HEK293 (cell line): Measurements from ENCODE around the gene SDF2.
A peak's percentile ranks its signal among the peaks of the same experiment; 100 is the strongest.

Source experiments
- CTCF ChIA-PET: fragments of 350-600 bp; formaldehyde crosslinking; extraction: SDS; loops from one replicate; lab custom pipeline; 2021; ENCODE audit warnings: antibody characterized with exemption; lab: Yijun Ruan, JAX
- POLR2A ChIA-PET: fragments of 300-600 bp; formaldehyde crosslinking; extraction: SDS; loops from one replicate; lab custom pipeline; 2020; ENCODE audit warnings: antibody characterized with exemption, inconsistent platforms; lab: Yijun Ruan, JAX
- H3K27ac ChIP-seq: fragments of 200-500 bp; sonication (Bioruptor generic); 2 replicates; pipeline ENCODE4 v1.5.1; 2014; ENCODE audit warnings: low read depth, low read length, control low read depth, inconsistent platforms; ENCODE audit errors: extremely low read depth
- H3K36me3 ChIP-seq, 2 experiments: fragments of 200-500 bp in 1 of 2; sonication (Bioruptor generic) in 1 of 2; 1 replicate in 1 of 2; 2 replicates in 1 of 2; pipeline ENCODE4 v1.5.1; 2014 to 2017; ENCODE audit warnings: inconsistent platforms in 2 of 2, low read length in 2 of 2; ENCODE audit not compliant: control insufficient read depth in 2 of 2, insufficient read depth in 1 of 2
- H3K4me1 ChIP-seq: fragments of 200-500 bp; sonication (Bioruptor generic); 2 replicates; pipeline ENCODE4 v1.5.1; 2014; ENCODE audit warnings: mild to moderate bottlenecking, low read length, inconsistent platforms; ENCODE audit not compliant: control insufficient read depth, insufficient read depth
- H3K4me3 ChIP-seq: 2 replicates; pipeline ENCODE4 v1.5.1; 2011; ENCODE audit warnings: low read depth, mild to moderate bottlenecking, control low read depth, low read length, moderate library complexity
- H3K9me3 ChIP-seq: fragments of 200-500 bp; sonication (Bioruptor generic); 2 replicates; pipeline ENCODE4 v1.5.1; 2014; ENCODE audit warnings: low read depth, low read length, inconsistent platforms; ENCODE audit not compliant: control insufficient read depth, insufficient read depth
- GLIS1 ChIP-seq: fragments of 450-650 bp; formaldehyde crosslinking; IDR thresholded peaks from 2 replicates; pipeline ENCODE4 v1.5.1; 2016; ENCODE audit warnings: missing biosample characterization, missing genetic modification characterization
- KLF1 ChIP-seq: fragments of 450-650 bp; formaldehyde crosslinking; IDR thresholded peaks from 2 replicates; pipeline ENCODE4 v1.5.1; 2016; ENCODE audit warnings: missing biosample characterization, missing genetic modification characterization
- MZF1 ChIP-seq: fragments of 450-650 bp; formaldehyde crosslinking; IDR thresholded peaks from 2 replicates; pipeline ENCODE4 v1.5.1; 2017; ENCODE audit warnings: missing biosample characterization, missing genetic modification characterization, borderline replicate concordance
- PRDM1 ChIP-seq: fragments of 450-650 bp; formaldehyde crosslinking; IDR thresholded peaks from 2 replicates; pipeline ENCODE4; 2016; ENCODE audit warnings: missing biosample characterization, missing genetic modification characterization
- PRDM6 ChIP-seq: fragments of 450-650 bp; formaldehyde crosslinking; IDR thresholded peaks from 2 replicates; pipeline ENCODE4 v1.5.1; 2017; ENCODE audit warnings: missing biosample characterization, missing genetic modification characterization
- SCRT2 ChIP-seq: fragments of 450-650 bp; formaldehyde crosslinking; IDR thresholded peaks from 2 replicates; pipeline ENCODE4 v1.5.1; 2016; ENCODE audit warnings: missing biosample characterization, missing genetic modification characterization
- ZBTB1 ChIP-seq: fragments of 450-650 bp; formaldehyde crosslinking; IDR thresholded peaks from 2 replicates; pipeline ENCODE4 v1.5.1; 2016; ENCODE audit warnings: missing biosample characterization, missing genetic modification characterization
- ZFP37 ChIP-seq: fragments of 450-650 bp; formaldehyde crosslinking; IDR thresholded peaks from 2 replicates; pipeline ENCODE4 v1.5.1; 2016; ENCODE audit warnings: missing biosample characterization, missing genetic modification characterization
- ZFP69B ChIP-seq: fragments of 450-650 bp; formaldehyde crosslinking; IDR thresholded peaks from 2 replicates; pipeline ENCODE4 v1.5.1; 2016; ENCODE audit warnings: missing biosample characterization, missing genetic modification characterization
- ZNF114 ChIP-seq: fragments of 450-650 bp; formaldehyde crosslinking; IDR thresholded peaks from 2 replicates; pipeline ENCODE4 v1.5.0; 2017; ENCODE audit warnings: missing biosample characterization, missing genetic modification characterization
- ZNF146 ChIP-seq: fragments of 450-650 bp; formaldehyde crosslinking; IDR thresholded peaks from 2 replicates; pipeline ENCODE4 v1.5.1; 2016; ENCODE audit warnings: missing biosample characterization, missing genetic modification characterization
- ZNF157 ChIP-seq: fragments of 450-650 bp; formaldehyde crosslinking; IDR thresholded peaks from 2 replicates; pipeline ENCODE4 v1.5.1; 2016; ENCODE audit warnings: missing biosample characterization, missing genetic modification characterization
- ZNF335 ChIP-seq: fragments of 450-650 bp; formaldehyde crosslinking; conservative IDR thresholded peaks from 2 replicates; pipeline ENCODE4 v1.5.1; 2016; ENCODE audit warnings: missing biosample characterization, missing genetic modification characterization
- ZNF391 ChIP-seq: fragments of 450-650 bp; formaldehyde crosslinking; IDR thresholded peaks from 2 replicates; pipeline ENCODE4 v1.5.1; 2016; ENCODE audit warnings: low read depth, missing biosample characterization, missing genetic modification characterization, borderline replicate concordance
- ZNF416 ChIP-seq: fragments of 450-650 bp; formaldehyde crosslinking; IDR thresholded peaks from 2 replicates; pipeline ENCODE4 v1.5.1; 2016; ENCODE audit warnings: missing biosample characterization, missing genetic modification characterization
- ZNF530 ChIP-seq: fragments of 450-650 bp; formaldehyde crosslinking; IDR thresholded peaks from 2 replicates; pipeline ENCODE4 v1.5.1; 2016; ENCODE audit warnings: low read depth, missing biosample characterization, missing genetic modification characterization
- ZNF624 ChIP-seq: fragments of 450-650 bp; formaldehyde crosslinking; IDR thresholded peaks from 2 replicates; pipeline ENCODE4 v1.5.1; 2017; ENCODE audit warnings: missing biosample characterization, missing genetic modification characterization
- ZNF626 ChIP-seq: fragments of 450-650 bp; sonication (Bioruptor Pico); formaldehyde crosslinking; IDR thresholded peaks from 2 replicates; pipeline ENCODE4 v1.5.1; 2018; ENCODE audit warnings: missing biosample characterization, missing genetic modification characterization, inconsistent platforms
- ZNF664 ChIP-seq: fragments of 450-650 bp; formaldehyde crosslinking; IDR thresholded peaks from 2 replicates; pipeline ENCODE4 v1.5.1; 2016; ENCODE audit warnings: missing biosample characterization, missing genetic modification characterization
- ZNF677 ChIP-seq: fragments of 450-650 bp; IDR thresholded peaks from 2 replicates; pipeline ENCODE4 v1.5.0; 2018; ENCODE audit warnings: missing biosample characterization, mild to moderate bottlenecking, missing genetic modification characterization, moderate library complexity
- ZNF768 ChIP-seq: fragments of 450-650 bp; formaldehyde crosslinking; IDR thresholded peaks from 2 replicates; pipeline ENCODE4 v1.5.1; 2018; ENCODE audit warnings: missing biosample characterization, mild to moderate bottlenecking, missing genetic modification characterization
- ZNF791 ChIP-seq: fragments of 450-650 bp; formaldehyde crosslinking; IDR thresholded peaks from 2 replicates; pipeline ENCODE4 v1.5.1; 2016; ENCODE audit warnings: missing biosample characterization, missing genetic modification characterization
- TF ChIP-seq, protein P1 (sequence below): fragments of 450-650 bp; formaldehyde crosslinking; IDR thresholded peaks from 2 replicates; pipeline ENCODE4 v1.5.1; 2016; ENCODE audit warnings: missing biosample characterization, missing genetic modification characterization
- TF ChIP-seq, protein P2 (sequence below): fragments of 450-650 bp; formaldehyde crosslinking; IDR thresholded peaks from 2 replicates; pipeline ENCODE4 v1.5.1; 2017; ENCODE audit warnings: missing biosample characterization, missing genetic modification characterization
- TF ChIP-seq, protein P3 (sequence below): fragments of 450-650 bp; formaldehyde crosslinking; IDR thresholded peaks from 2 replicates; pipeline ENCODE4 v1.5.1; 2016; ENCODE audit warnings: missing biosample characterization, missing genetic modification characterization

Gene SDF2

DNA sequence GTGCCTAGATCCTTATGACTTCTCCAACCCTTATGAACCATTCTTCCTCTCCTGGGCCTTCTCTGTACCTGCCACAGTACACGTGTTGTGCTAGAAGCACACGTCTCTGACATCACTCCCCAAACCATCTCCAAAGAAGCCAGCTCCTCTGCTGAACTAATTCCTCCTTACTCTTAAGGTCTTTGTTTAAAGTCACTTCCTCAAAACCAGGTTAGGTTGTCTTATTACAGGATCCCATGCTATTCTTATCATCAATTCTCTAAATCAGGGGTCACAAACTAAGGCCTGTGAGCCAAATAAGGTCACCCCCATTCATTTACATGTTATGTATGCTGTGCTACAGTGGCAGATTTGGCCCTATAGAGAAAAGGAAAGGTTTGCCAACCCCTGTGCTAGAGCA lies 4.3 kb upstream of the SDF2 start:
- ChIA-PET CTCF (interaction anchor here (0.9 kb wide), 1 partner anchor 19 kb away, joined by 4 read pairs; no protein-coding TSS in a partner anchor), POLR2A (no interaction called here)

GRCh38 chr17:28663723-28664122 lies 2.0 kb upstream of the SDF2 start:
- H3K4me3 ChIP-seq, result no peak overlapping the region
- TF ChIP-seq, protein P1, sequence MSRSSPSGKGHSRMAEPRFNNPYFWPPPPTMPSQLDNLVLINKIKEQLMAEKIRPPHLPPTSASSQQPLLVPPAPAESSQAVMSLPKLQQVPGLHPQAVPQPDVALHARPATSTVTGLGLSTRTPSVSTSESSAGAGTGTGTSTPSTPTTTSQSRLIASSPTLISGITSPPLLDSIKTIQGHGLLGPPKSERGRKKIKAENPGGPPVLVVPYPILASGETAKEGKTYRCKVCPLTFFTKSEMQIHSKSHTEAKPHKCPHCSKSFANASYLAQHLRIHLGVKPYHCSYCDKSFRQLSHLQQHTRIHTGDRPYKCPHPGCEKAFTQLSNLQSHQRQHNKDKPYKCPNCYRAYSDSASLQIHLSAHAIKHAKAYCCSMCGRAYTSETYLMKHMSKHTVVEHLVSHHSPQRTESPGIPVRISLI (tag by site-specific recombination), result peak; percentile 89
- TF ChIP-seq ZNF664 (tag by site-specific recombination) (no peak), PRDM1 (tag by site-specific recombination) (peak; percentile 78; the same call in 1 of the 2 replicates), ZNF768 (tag by site-specific recombination) (no peak)
- TF ChIP-seq, protein P2, sequence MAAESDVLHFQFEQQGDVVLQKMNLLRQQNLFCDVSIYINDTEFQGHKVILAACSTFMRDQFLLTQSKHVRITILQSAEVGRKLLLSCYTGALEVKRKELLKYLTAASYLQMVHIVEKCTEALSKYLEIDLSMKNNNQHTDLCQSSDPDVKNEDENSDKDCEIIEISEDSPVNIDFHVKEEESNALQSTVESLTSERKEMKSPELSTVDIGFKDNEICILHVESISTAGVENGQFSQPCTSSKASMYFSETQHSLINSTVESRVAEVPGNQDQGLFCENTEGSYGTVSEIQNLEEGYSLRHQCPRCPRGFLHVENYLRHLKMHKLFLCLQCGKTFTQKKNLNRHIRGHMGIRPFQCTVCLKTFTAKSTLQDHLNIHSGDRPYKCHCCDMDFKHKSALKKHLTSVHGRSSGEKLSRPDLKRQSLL (tag by site-specific recombination), result no peak
- H3K4me1 ChIP-seq, result peaks cover 7% of the 10 kb centered on the region
- H3K36me3 ChIP-seq, result peaks cover 30 to 61% of the 10 kb centered on the region in 2 experiments
- ChIA-PET CTCF (interaction anchor here (0.8 to 4.7 kb wide), 2 partner anchors 10 to 18 kb away, joined by 3 to 42 read pairs; partner anchors contain the start of gene BLTP2), POLR2A (interaction anchor here (2.5 kb wide), 1 partner anchor 56 kb away, joined by 21 read pairs; the partner anchor contains the start of gene RPL23A)
- no peaks in the 10 kb centered on the region for H3K9me3 ChIP-seq
- H3K27ac ChIP-seq, result no peak overlapping the region

More for the DNA sequence above, 4.3 kb upstream of the SDF2 start:
- no peak for TF ChIP-seq ZFP37
- TF ChIP-seq ZNF391, result no peak
- TF ChIP-seq ZBTB1, result no peak
- no peak for TF ChIP-seq ZNF626 (tag by site-specific recombination)
- TF ChIP-seq ZNF114 (tag by site-specific recombination), result no peak
- TF ChIP-seq ZNF416 (tag by site-specific recombination), result no peak
- no peak for TF ChIP-seq PRDM6 (tag by site-specific recombination)
- TF ChIP-seq GLIS1 (tag by site-specific recombination), result no peak
- TF ChIP-seq ZNF677 (tag by site-specific recombination), result no peak
- TF ChIP-seq ZFP69B (tag by site-specific recombination), result no peak
- no peak for TF ChIP-seq KLF1
- no peak overlapping the region for H3K27ac ChIP-seq
- peaks cover 49 to 60% of the 10 kb centered on the region in 2 experiments for H3K36me3 ChIP-seq
- H3K4me3 ChIP-seq, result no peak overlapping the region
- H3K4me1 ChIP-seq, result peaks cover 6% of the 10 kb centered on the region; the same call in 1 of the 2 replicates
- H3K9me3 ChIP-seq, result no peaks in the 10 kb centered on the region

- CTCF ChIA-PET, result interaction anchor here (1.6 to 4.7 kb wide), 3 partner anchors 13 to 65 kb away, joined by 3 to 42 read pairs (median 8); partner anchors contain the start of gene BLTP2
- H3K4me1 ChIP-seq, result peaks cover 7% of the 10 kb centered on the region
- TF ChIP-seq MZF1 (tag by site-specific recombination), result 0 out of 2 replicates have a peak, but pooled peaks have one; percentile 15
- TF ChIP-seq ZNF157 (tag by site-specific recombination), result no peak
- TF ChIP-seq SCRT2 (tag by site-specific recombination), result peak; percentile 90
- no peak for TF ChIP-seq ZNF624 (tag by site-specific recombination)
- no peak for TF ChIP-seq ZNF146 (tag by site-specific recombination)
- TF ChIP-seq ZNF791 (tag by site-specific recombination), result no peak
- TF ChIP-seq, protein P3, sequence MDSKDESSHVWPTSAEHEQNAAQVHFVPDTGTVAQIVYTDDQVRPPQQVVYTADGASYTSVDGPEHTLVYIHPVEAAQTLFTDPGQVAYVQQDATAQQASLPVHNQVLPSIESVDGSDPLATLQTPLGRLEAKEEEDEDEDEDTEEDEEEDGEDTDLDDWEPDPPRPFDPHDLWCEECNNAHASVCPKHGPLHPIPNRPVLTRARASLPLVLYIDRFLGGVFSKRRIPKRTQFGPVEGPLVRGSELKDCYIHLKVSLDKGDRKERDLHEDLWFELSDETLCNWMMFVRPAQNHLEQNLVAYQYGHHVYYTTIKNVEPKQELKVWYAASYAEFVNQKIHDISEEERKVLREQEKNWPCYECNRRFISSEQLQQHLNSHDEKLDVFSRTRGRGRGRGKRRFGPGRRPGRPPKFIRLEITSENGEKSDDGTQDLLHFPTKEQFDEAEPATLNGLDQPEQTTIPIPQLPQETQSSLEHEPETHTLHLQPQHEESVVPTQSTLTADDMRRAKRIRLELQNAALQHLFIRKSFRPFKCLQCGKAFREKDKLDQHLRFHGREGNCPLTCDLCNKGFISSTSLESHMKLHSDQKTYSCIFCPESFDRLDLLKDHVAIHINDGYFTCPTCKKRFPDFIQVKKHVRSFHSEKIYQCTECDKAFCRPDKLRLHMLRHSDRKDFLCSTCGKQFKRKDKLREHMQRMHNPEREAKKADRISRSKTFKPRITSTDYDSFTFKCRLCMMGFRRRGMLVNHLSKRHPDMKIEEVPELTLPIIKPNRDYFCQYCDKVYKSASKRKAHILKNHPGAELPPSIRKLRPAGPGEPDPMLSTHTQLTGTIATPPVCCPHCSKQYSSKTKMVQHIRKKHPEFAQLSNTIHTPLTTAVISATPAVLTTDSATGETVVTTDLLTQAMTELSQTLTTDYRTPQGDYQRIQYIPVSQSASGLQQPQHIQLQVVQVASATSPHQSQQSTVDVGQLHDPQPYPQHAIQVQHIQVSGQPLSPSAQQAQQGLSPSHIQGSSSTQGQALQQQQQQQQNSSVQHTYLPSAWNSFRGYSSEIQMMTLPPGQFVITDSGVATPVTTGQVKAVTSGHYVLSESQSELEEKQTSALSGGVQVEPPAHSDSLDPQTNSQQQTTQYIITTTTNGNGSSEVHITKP (tag by site-specific recombination), result peak; percentile 31
- TF ChIP-seq ZNF530, result no peak
- TF ChIP-seq ZNF335, result peak; percentile 44; the same call in 1 of the 2 replicates
These were observed 772 bp upstream of the SDF2 start for GRCh38 chr17:28662527-28662829.

More at GRCh38 chr17:28662527-28662829, 772 bp upstream of the SDF2 start:
- H3K4me3 ChIP-seq, result peak overlapping the region; percentile 78
- POLR2A ChIA-PET, result interaction anchor here (0.6 to 3.2 kb wide), 12 partner anchors 9 to 92 kb away, joined by 3 to 56 read pairs (median 7); partner anchors contain the start of genes BLTP2, NEK8, PIGS and PROCA1
- no peaks in the 10 kb centered on the region for H3K9me3 ChIP-seq
- H3K36me3 ChIP-seq, result peaks cover 34 to 57% of the 10 kb centered on the region in 2 experiments
- H3K27ac ChIP-seq, result peak overlapping the region; percentile 81
